ENCODE measurements around the gene SOCS4. TPM values are rescaled to one million over a fixed set of nuclear protein-coding genes. Genes with fewer than 3 reads are reported as not detected.

Gene SOCS4
- total and polyA plus RNA-seq, 2 of the 13 experiments (the other 11 are each of a cell fraction or from before 2014, with no cell fraction given) = 4.0 to 10.0 TPM

DNA sequence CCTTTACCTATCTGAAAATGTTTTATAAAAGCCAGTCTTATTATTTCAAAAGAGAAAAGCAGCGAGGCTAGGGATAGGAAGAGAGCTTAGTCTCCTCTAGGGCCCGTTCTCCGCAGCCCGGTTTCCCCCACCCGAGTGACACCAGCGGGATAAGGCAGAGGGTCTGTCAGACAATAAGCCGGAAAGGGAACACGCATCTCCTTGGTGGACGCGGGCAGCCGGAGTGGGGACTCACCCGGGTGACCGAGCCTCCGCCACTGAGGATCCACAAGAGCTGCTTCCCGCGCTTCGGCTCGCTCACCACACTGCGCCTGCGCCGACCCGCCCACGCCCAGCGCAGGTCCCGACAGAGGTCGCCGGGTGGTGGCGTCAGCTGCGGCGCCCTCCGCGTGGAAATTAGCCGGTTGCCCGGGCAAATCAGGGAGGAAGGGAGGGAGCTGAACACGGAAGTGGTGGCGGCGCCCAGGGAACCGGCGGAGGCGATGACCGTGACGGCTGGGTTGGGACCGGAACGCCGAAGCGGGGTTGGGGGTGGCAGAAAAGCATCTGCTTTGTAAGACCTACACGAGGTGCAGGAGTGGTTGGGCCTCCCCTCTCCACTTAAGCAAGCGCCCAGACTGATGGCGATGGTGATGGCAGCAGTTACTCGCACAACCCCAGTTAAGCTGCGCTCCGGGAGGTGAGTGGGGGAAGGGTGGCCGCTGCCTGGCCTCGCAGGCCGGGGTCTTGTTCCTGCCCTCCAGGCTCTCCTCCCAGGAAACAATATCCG is at the start of gene SOCS4, which contains the start of gene WDHD1 (continued):
- TF ChIP-seq ZMYM2 (CRISPR knock-in tag; IDR thresholded peaks at IDR 0.05) = no peak; the same call in 1 of the 2 replicates
- TF ChIP-seq KMT2B (CRISPR knock-in tag; IDR thresholded peaks at IDR 0.05) = peak; percentile 100
- TF ChIP-seq, protein P1, sequence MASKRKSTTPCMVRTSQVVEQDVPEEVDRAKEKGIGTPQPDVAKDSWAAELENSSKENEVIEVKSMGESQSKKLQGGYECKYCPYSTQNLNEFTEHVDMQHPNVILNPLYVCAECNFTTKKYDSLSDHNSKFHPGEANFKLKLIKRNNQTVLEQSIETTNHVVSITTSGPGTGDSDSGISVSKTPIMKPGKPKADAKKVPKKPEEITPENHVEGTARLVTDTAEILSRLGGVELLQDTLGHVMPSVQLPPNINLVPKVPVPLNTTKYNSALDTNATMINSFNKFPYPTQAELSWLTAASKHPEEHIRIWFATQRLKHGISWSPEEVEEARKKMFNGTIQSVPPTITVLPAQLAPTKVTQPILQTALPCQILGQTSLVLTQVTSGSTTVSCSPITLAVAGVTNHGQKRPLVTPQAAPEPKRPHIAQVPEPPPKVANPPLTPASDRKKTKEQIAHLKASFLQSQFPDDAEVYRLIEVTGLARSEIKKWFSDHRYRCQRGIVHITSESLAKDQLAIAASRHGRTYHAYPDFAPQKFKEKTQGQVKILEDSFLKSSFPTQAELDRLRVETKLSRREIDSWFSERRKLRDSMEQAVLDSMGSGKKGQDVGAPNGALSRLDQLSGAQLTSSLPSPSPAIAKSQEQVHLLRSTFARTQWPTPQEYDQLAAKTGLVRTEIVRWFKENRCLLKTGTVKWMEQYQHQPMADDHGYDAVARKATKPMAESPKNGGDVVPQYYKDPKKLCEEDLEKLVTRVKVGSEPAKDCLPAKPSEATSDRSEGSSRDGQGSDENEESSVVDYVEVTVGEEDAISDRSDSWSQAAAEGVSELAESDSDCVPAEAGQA (IDR thresholded peaks at IDR 0.05; ENCODE audit: low read depth) = peak; percentile 88
- TF ChIP-seq, protein P1 (CRISPR knock-in tag; IDR thresholded peaks at IDR 0.05; ENCODE audit: borderline replicate concordance) = no peak
- no peak for TF ChIP-seq SNAPC2 (CRISPR knock-in tag; IDR thresholded peaks at IDR 0.05)
- peak; percentile 65; the same call in 1 of the 2 replicates for TF ChIP-seq ZNF563 (CRISPR knock-in tag; IDR thresholded peaks at IDR 0.05)
- TF ChIP-seq NCOA2 (CRISPR knock-in tag; IDR thresholded peaks at IDR 0.05) = peak; percentile 59
- TF ChIP-seq ZNF775 (CRISPR knock-in tag; IDR thresholded peaks at IDR 0.05; ENCODE audit: borderline replicate concordance) = no peak
- TF ChIP-seq ZNF552 (CRISPR knock-in tag; IDR thresholded peaks at IDR 0.05; ENCODE audit: borderline replicate concordance) = no peak
- peak; percentile 89; the same call in 1 of the 2 replicates for TF ChIP-seq ZNF556 (CRISPR knock-in tag; IDR thresholded peaks at IDR 0.05; ENCODE audit: borderline replicate concordance)
- TF ChIP-seq ZNF260 (CRISPR knock-in tag; IDR thresholded peaks at IDR 0.05; ENCODE audit: borderline replicate concordance, low read depth) = no peak
- TF ChIP-seq ZNF747 (CRISPR knock-in tag; IDR thresholded peaks at IDR 0.05; ENCODE audit: borderline replicate concordance) = 0 out of 2 replicates have a peak, but pooled peaks have one; percentile 67
- TF ChIP-seq HDAC1 (CRISPR knock-in tag; IDR thresholded peaks at IDR 0.05) = peak; percentile 98
- peak; percentile 70; the same call in 1 of the 2 replicates for TF ChIP-seq ZNF619 (CRISPR knock-in tag; IDR thresholded peaks at IDR 0.05)
- peak; percentile 86 for TF ChIP-seq ZNF501 (CRISPR knock-in tag; IDR thresholded peaks at IDR 0.05)
- TF ChIP-seq, protein P2, sequence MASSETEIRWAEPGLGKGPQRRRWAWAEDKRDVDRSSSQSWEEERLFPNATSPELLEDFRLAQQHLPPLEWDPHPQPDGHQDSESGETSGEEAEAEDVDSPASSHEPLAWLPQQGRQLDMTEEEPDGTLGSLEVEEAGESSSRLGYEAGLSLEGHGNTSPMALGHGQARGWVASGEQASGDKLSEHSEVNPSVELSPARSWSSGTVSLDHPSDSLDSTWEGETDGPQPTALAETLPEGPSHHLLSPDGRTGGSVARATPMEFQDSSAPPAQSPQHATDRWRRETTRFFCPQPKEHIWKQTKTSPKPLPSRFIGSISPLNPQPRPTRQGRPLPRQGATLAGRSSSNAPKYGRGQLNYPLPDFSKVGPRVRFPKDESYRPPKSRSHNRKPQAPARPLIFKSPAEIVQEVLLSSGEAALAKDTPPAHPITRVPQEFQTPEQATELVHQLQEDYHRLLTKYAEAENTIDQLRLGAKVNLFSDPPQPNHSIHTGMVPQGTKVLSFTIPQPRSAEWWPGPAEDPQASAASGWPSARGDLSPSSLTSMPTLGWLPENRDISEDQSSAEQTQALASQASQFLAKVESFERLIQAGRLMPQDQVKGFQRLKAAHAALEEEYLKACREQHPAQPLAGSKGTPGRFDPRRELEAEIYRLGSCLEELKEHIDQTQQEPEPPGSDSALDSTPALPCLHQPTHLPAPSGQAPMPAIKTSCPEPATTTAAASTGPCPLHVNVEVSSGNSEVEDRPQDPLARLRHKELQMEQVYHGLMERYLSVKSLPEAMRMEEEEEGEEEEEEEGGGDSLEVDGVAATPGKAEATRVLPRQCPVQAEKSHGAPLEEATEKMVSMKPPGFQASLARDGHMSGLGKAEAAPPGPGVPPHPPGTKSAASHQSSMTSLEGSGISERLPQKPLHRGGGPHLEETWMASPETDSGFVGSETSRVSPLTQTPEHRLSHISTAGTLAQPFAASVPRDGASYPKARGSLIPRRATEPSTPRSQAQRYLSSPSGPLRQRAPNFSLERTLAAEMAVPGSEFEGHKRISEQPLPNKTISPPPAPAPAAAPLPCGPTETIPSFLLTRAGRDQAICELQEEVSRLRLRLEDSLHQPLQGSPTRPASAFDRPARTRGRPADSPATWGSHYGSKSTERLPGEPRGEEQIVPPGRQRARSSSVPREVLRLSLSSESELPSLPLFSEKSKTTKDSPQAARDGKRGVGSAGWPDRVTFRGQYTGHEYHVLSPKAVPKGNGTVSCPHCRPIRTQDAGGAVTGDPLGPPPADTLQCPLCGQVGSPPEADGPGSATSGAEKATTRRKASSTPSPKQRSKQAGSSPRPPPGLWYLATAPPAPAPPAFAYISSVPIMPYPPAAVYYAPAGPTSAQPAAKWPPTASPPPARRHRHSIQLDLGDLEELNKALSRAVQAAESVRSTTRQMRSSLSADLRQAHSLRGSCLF (CRISPR knock-in tag; IDR thresholded peaks at IDR 0.05; ENCODE audit: borderline replicate concordance) = no peak
